Measurements from ENCODE around the gene ANXA7.

GRCh38 chr10:73376679-73377078, 37.2 kb downstream of the ANXA7 start:
- TF ChIP-seq POLR2AphosphoS5 (IDR thresholded peaks at IDR 0.05; ENCODE audit: insufficient read depth in 1 of 2, low read depth in 1 of 2) (no peak), CTCF (IDR thresholded peaks at IDR 0.05) (no peak), POLR2A (IDR thresholded peaks at IDR 0.05) (no peak)
